HTERT RPE-1 (cell line): Measurements from ENCODE around the gene TWNK.
"Not testable (repeated sequence)": the region's sequence is repeated elsewhere in the genome, so short reads cannot be mapped to it uniquely, and the experiment has no call there.

Experiments
- in situ Hi-C: fragments of 300-500 bp; cut with MboI; formaldehyde crosslinking; loops from 4 replicates; pipeline ENCODE4 v1.14.3; 2020; ENCODE audit warnings: low sequenced_read_pairs

The TWNK gene

GRCh38 chr10:101029520-101030295 lies 42.4 kb downstream of the TWNK start:
- in situ Hi-C loops, result no loop called here

- in situ Hi-C loops, result no loop called here
Observed at GRCh38 chr10:101030496-101031127, 43.3 kb downstream of the TWNK start.

GRCh38 chr10:101031128-101031795 lies 43.9 kb downstream of the TWNK start, which contains the start of the genes PDZD7 and SFXN3:
Gene PDZD7 (minus strand): TSS chr10:101031129. CDS start chr10:101030219, 910 bp downstream.
Gene SFXN3 (plus strand): TSS chr10:101031234. CDS start chr10:101034695, 3,461 bp downstream.
- in situ Hi-C loops, result no loop called here

GRCh38 chr10:101031796-101032636 lies 44.7 kb downstream of the TWNK start:
- in situ Hi-C loops, result no loop called here

GRCh38 chr10:101032637-101033224 lies 45.4 kb downstream of the TWNK start:
- in situ Hi-C loops, result no loop called here

- in situ Hi-C loops, result no loop called here
Observed at GRCh38 chr10:101033276-101033675, 45.9 kb downstream of the TWNK start.

GRCh38 chr10:101034404-101034803 lies 47.1 kb downstream of the TWNK start:
- in situ Hi-C loops, result not testable (repeated sequence)

GRCh38 chr10:101035314-101035713 lies 48.0 kb downstream of the TWNK start:
- in situ Hi-C loops, result no loop called here

- in situ Hi-C loops, result no loop called here
Observed at GRCh38 chr10:101035916-101036702, 48.8 kb downstream of the TWNK start.

GRCh38 chr10:101036726-101037125 lies 49.4 kb downstream of the TWNK start:
- in situ Hi-C loops, result no loop called here

GRCh38 chr10:101038484-101038883 lies 51.1 kb downstream of the TWNK start:
- in situ Hi-C loops, result no loop called here

- in situ Hi-C loops, result no loop called here
Observed at GRCh38 chr10:101040061-101040460, 52.7 kb downstream of the TWNK start.

- in situ Hi-C loops, result no loop called here
Observed at GRCh38 chr10:101040851-101041250, 53.5 kb downstream of the TWNK start.

- in situ Hi-C loops, result no loop called here
Observed at GRCh38 chr10:101041252-101041761, 54.0 kb downstream of the TWNK start.

- in situ Hi-C loops, result no loop called here
Observed at GRCh38 chr10:101042118-101042517, 54.8 kb downstream of the TWNK start.

GRCh38 chr10:101042667-101043362 lies 55.5 kb downstream of the TWNK start:
- in situ Hi-C loops, result no loop called here

- in situ Hi-C loops, result no loop called here
Observed at GRCh38 chr10:101043363-101043707, 56.0 kb downstream of the TWNK start.
